ENCODE results near the gene ETV3. TPM values are rescaled to one million over a fixed set of nuclear protein-coding genes. Genes with fewer than 3 reads are reported as not detected.

ETV3 gene
- total and polyA plus RNA-seq, 2 of the 13 experiments (the other 11 are each of a cell fraction or from before 2014, with no cell fraction given): 4.2 to 5.8 TPM

GRCh38 chr1:157119008-157119407 lies 19.2 kb downstream of the ETV3 start:
- no peak for ATAC-seq
- peaks cover 5% of the 10 kb centered on the region; the same call in 1 of the 2 replicates for H3K4me1 ChIP-seq (ENCODE audit: insufficient read depth, low read length)

GRCh38 chr1:157117527-157118057 lies 20.6 kb downstream of the ETV3 start:
- intact Hi-C loops (cut with micrococcal nuclease; ENCODE audit: unreplicated experiment): no loop called here
- H3K4me1 ChIP-seq (ENCODE audit: insufficient read depth, low read length): peaks cover 5% of the 10 kb centered on the region; the same call in 1 of the 2 replicates
- H3K79me2 ChIP-seq (ENCODE audit: insufficient read depth, low read length): no peaks in the 10 kb centered on the region
- 6% methylated on average over 4 of the region's 4 CpGs for WGBS (ENCODE audit: low lambda C conversion rate)
- no peak for FAIRE-seq
- H3K9me3 ChIP-seq (ENCODE audit: low read length): no peaks in the 10 kb centered on the region
- ChIA-PET CTCF (ENCODE audit: low intra/inter-chr PET ratio, low total read pairs) (no interaction called here), POLR2A (no interaction called here)
- no peak for DNase-seq (ENCODE audit: low spot score)
- ATAC-seq: no peak
- no peak overlapping the region for H3K9ac ChIP-seq (ENCODE audit: insufficient read depth, low read depth, low read length)
- no peaks in the 10 kb centered on the region for H3K36me3 ChIP-seq (replicated peaks in 1 of 2; ENCODE audit: control insufficient read depth in 1 of 2, insufficient read depth in 2 of 2, low read length in 2 of 2)
- no peaks in the 10 kb centered on the region for H4K20me1 ChIP-seq (ENCODE audit: insufficient read depth, low read length)
- in situ Hi-C loops (cut with HindIII; ENCODE audit: extremely low pct_ligation_motif_present, low pct_unique_long_range_greater_than_20kb): no loop called here
- no peak overlapping the region for H3K4me3 ChIP-seq (replicated peaks in 1 of 3; ENCODE audit: insufficient read depth in 1 of 3, low read depth in 2 of 3, low read length in 3 of 3)
- H3K4me2 ChIP-seq (ENCODE audit: low read depth, low read length): no peak overlapping the region
- H3K27ac ChIP-seq (ENCODE audit: extremely low read length, insufficient read depth, low read length): no peak overlapping the region
- peaks cover 4 to 21% of the 10 kb centered on the region in 2 experiments; a peak in 4 of 5 replicates for H3K27me3 ChIP-seq (ENCODE audit: control insufficient read depth in 1 of 2, insufficient read depth in 2 of 2, low read length in 2 of 2)
- no TSS peak for BruUV-seq (replicated peaks)
- no peak overlapping the region for H2AFZ ChIP-seq (ENCODE audit: low read length)
- TF ChIP-seq ZNF629 (CRISPR knock-in tag; conservative IDR thresholded peaks at IDR 0.05) (no peak), PAX8 (CRISPR knock-in tag; IDR thresholded peaks at IDR 0.05; ENCODE audit: borderline replicate concordance) (no peak), ATF4 (CRISPR knock-in tag; IDR thresholded peaks at IDR 0.05) (no peak), ZNF577 (CRISPR knock-in tag; IDR thresholded peaks at IDR 0.05; ENCODE audit: borderline replicate concordance, low read depth) (no peak), FOXM1 (CRISPR knock-in tag; IDR thresholded peaks at IDR 0.05) (no peak), ZNF331 (CRISPR knock-in tag; IDR thresholded peaks at IDR 0.05) (no peak), ZHX1 (CRISPR knock-in tag; IDR thresholded peaks at IDR 0.05; ENCODE audit: low read depth) (no peak), JUN (CRISPR knock-in tag; IDR thresholded peaks at IDR 0.05) (no peak), ZNF557 (CRISPR knock-in tag; IDR thresholded peaks at IDR 0.05) (no peak), GLI4 (CRISPR knock-in tag; IDR thresholded peaks at IDR 0.05; ENCODE audit: borderline replicate concordance) (no peak), SAFB2 (CRISPR knock-in tag; IDR thresholded peaks at IDR 0.05; ENCODE audit: borderline replicate concordance, low read depth) (no peak), MED1 (CRISPR knock-in tag; IDR thresholded peaks at IDR 0.05) (no peak)

More at GRCh38 chr1:157119008-157119407, 19.2 kb downstream of the ETV3 start:
- BruUV-seq (replicated peaks): no TSS peak
- no peak for DNase-seq (ENCODE audit: low spot score)
- Histone ChIP-seq H3K4me2 (ENCODE audit: low read depth, low read length) (no peak overlapping the region), H3K9me3 (ENCODE audit: low read length) (no peaks in the 10 kb centered on the region), H3K27ac (ENCODE audit: extremely low read length, insufficient read depth, low read length) (no peak overlapping the region), H3K36me3 (replicated peaks in 1 of 2; ENCODE audit: control insufficient read depth in 1 of 2, insufficient read depth in 2 of 2, low read length in 2 of 2) (0 out of 5 replicates have a peak, but pooled peaks cover 3 to 4% of the 10 kb centered on the region in 2 experiments), H4K20me1 (ENCODE audit: insufficient read depth, low read length) (no peaks in the 10 kb centered on the region), H3K4me3 (replicated peaks in 1 of 3; ENCODE audit: insufficient read depth in 1 of 3, low read depth in 2 of 3, low read length in 3 of 3) (no peak overlapping the region), H3K9ac (ENCODE audit: insufficient read depth, low read depth, low read length) (no peak overlapping the region), H2AFZ (ENCODE audit: low read length) (no peak overlapping the region), H3K79me2 (ENCODE audit: insufficient read depth, low read length) (no peaks in the 10 kb centered on the region), H3K27me3 (ENCODE audit: control insufficient read depth in 1 of 2, insufficient read depth in 2 of 2, low read length in 2 of 2) (peaks cover 1 to 8% of the 10 kb centered on the region in 2 experiments; a peak in 1 of 5 replicates)
- CTCF ChIA-PET (ENCODE audit: low intra/inter-chr PET ratio, low total read pairs): no interaction called here
- POLR2A ChIA-PET: no interaction called here
- FAIRE-seq: no peak
- 71% methylated on average over 9 of the region's 9 CpGs for WGBS (ENCODE audit: low lambda C conversion rate)
- in situ Hi-C loops (cut with HindIII; ENCODE audit: extremely low pct_ligation_motif_present, low pct_unique_long_range_greater_than_20kb) (no loop called here), intact Hi-C loops (cut with micrococcal nuclease; ENCODE audit: unreplicated experiment) (no loop called here)
- no peak for TF ChIP-seq ZNF484 (CRISPR knock-in tag; IDR thresholded peaks at IDR 0.05; ENCODE audit: borderline replicate concordance, low read depth)
- TF ChIP-seq ZNF367 (CRISPR knock-in tag; IDR thresholded peaks at IDR 0.05; ENCODE audit: borderline replicate concordance): no peak
